GM19438 (cell line): ENCODE results near the gene BCORL1.

Experiments used
- ATAC-seq: cut with Tn5 transposase; IDR thresholded peaks from one replicate; pipeline ENCODE4 v1.9.1; 2021; ENCODE audit warnings: low read depth; ENCODE audit not compliant: unreplicated experiment

The BCORL1 gene

DNA sequence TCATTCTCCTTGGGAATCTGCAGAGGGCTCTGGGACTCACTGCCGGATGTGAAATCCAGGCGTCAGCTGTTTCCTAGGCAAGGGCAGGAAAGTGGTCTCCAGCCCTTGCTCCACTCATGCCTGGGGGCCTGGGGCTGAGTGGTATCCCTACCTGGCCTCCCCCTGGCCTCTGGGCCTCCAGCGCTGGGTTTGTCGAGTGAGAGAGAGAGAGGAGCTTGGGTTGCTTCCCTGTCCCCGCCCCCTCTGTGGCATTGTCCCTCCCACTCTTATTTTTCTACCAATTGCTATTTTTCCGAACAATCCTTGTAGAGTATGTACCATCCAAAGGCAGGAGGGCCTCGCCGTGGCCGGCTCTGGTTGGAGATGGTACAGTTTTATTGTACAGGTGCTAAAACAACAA, 74.8 kb downstream of the BCORL1 start:
- no peak for ATAC-seq

DNA sequence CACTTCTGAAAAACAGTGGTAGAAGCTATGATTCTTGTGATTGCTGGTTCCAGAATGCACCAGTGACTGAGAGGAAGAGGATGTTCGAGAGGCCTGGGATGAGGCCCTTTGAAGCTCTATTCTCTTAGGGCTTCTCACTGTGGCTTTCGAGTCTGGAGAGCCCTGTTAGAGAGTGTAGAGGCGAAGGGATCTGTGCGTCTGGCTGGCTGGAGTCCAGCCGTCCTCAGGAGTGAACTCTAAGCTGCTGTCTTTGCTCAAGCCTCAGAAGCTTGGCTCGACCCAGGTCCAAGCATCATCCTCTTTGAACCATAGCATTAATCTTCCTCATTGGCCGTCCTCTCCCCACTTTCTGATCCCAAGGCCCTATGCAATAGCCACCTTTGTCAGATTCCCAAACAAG, 76.2 kb downstream of the BCORL1 start:
- no peak for ATAC-seq

DNA sequence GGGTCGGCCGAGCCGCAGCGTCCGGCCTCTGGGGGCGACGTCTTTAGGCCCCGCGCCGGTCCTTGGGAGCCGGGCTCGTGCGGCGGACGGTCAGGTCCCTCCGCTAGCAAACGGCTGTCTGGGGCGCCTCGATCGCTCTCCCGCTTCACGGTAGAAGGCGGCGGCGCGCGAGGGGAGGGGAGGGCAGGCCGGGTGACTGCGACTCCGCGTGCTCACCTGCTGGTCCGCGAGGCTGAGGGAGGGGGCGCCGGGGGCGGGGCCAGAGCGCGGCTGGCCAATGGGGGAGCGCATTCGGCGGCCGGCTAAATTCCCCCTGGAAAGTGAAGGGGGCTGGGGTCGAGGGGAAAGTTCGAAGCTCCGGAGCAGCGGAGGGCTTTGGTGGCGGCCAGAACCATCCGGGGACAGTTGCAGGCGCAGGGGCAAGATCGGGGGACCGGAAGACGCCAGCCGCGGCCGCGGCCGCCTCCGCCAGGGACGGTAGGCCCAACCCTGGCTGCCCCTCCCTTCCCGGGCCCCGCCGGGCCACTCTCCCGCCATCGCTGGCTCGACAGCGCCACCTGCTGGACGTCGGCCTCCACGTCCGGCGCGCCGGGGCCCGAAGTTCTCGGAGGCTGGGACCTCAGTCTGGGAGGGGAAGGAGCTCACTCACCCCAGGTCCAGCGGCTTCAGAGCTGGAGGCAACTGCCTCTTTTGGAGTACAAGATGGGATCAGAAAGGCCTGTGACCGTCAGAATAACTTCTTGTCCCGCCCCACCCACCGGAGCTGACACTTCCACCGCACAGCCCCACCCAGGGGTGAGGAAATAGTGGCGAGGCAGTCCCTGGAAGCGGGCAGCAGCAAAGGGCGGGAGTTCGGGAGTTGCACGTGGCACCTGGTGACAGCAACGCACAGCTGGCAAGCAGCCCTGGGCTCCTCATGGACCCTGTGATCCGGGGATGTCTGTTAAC, 78.0 kb downstream of the BCORL1 start:
- peak; percentile 91 for ATAC-seq

DNA sequence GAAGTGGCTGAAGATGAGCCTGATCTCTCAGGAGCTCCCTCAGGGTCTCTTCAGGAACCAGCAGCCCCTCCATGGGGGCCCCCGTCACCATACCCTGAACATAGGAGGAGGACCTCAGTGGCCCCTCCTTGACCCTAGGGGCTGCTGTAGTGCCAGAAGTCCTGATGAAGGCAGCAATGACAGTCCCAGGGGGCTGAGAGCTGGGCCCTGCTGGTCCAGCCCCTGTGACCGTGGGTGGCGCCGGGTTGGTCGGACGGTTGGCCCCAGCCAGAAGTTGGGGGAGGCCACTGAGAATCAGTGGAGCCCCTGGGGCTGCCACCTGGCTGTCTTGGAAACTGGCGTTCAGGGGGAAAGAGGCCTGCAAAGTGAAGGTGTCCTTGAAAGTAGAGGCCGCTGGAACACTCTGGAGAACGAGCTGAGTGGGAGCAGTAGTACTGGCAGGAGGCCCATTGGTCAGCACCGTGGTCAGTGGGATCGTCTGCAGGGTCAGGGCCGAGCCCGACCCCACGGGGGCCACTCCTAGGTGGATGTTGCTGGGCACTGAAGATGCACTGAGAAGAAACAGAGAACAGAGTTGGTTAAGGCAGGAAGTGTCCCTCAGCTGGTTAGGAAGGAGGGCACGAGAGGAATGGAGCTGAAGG, 84.7 kb downstream of the BCORL1 start:
- ATAC-seq: no peak

DNA sequence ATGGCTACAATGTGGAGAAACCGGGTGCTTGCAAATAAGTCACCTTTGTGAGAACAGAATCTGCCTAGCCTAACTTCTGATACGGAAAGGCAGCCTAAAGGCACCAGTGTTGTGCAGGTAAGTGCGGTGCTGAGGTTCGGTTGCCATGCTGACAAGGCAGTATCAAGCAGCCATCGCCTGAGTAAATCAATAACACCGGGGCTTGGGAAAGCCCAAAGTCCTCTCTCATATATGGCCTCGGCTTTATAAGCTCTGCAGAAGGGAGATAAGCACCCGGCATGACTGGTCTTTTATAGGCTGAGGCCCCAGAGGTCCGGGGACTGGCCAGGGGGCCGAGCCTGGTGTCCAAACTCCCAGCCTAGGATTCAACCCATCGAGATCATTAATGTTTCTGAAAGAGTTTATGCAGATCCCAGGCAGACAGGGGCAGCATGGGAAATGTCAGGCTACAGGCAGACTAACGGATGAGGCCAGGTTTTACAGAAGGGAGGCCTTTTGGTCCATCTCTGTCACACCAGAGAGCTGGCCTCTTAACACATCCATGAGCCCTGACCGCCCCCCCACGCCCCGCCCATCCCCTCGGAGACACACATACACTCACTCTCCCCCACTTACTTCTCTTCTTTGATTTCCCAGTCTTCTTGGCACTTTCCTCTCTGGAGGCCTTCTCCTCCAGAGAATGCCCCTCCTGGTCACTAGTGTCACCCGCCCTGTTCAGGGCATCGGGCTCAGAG, 89.3 kb downstream of the BCORL1 start:
- no peak for ATAC-seq

GRCh38 chrX:130072345-130072740, 89.9 kb downstream of the BCORL1 start:
- no peak for ATAC-seq

DNA sequence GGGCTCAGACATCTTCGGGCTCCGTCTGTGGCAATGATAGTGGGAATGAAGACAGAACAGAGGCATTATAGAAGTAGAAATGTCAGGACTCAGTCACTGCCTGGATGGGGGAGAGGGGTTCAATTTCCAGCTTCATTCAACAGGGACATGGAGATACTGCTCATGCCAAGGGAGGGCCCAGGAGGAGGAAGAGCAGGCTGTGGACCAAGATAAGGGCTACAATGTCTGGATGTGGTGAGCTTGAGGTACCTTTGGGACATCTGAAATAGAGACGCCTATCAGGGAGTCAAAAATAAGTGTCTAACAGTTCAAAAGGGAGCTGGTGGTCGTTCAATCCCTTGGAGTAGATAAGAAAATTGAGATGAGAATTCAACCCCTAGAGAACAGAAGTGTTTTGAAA, 93.3 kb downstream of the BCORL1 start:
- ATAC-seq: no peak

DNA sequence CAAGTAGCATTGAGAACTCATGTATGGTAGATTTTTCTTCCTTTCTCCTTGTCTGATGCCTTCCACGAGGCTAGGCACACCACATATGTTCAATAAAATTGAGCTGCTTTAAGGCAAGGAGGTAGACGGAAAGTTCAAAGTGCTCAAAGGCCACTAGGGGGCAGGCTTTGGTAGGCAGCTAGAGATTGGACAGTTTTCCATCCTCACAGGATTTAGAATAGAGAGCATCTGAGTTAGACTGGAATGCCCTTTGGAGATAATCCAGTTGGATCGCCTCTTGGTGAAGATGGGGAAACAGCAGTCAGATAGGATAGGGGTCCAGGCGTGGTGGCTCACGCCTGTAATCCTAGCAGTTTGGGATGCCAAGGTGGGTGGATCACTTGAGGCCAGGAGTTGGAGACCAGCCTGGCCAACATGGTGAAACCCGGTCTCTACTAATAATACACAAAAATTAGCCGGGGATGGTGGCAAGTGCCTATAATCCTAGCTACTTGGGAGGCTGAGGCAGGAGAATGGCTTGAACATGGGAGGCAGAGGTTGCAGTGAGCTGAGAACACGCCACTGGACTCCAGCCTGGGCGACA, 97.5 kb downstream of the BCORL1 start:
- ATAC-seq: no peak

GRCh38 chrX:130080791-130081367, 98.4 kb downstream of the BCORL1 start:
- no peak for ATAC-seq

DNA sequence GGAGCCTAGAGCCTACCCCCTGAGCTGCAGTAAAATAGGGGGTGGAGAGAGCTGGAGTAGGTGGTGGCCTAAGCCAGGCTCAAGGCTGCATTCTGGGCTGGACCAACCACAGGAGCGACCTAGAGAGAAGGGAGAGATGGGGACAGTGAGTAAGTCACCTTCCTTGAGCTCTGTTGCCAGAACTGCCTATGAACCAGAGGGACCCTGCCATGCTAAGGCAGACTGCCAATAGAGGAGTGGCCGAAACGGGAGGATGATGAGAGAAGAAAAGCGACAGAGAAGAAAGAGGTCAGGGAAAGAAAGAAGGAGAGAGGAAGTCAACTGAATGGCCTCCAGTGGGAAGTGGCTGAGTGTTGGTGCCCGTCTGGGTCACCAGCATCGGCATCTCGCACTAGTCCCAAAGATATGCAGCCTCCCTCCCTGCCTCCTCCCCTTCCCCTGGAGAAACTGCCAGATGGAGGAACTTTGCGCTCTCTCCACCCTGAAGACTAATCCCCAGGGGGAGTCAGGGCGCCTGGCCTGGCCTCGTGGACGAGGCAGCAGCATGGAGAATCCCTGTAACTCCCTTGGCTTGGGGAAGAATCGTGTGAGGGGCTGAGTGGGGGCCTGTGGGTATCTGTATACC, 99.1 kb downstream of the BCORL1 start:
- no peak for ATAC-seq

DNA sequence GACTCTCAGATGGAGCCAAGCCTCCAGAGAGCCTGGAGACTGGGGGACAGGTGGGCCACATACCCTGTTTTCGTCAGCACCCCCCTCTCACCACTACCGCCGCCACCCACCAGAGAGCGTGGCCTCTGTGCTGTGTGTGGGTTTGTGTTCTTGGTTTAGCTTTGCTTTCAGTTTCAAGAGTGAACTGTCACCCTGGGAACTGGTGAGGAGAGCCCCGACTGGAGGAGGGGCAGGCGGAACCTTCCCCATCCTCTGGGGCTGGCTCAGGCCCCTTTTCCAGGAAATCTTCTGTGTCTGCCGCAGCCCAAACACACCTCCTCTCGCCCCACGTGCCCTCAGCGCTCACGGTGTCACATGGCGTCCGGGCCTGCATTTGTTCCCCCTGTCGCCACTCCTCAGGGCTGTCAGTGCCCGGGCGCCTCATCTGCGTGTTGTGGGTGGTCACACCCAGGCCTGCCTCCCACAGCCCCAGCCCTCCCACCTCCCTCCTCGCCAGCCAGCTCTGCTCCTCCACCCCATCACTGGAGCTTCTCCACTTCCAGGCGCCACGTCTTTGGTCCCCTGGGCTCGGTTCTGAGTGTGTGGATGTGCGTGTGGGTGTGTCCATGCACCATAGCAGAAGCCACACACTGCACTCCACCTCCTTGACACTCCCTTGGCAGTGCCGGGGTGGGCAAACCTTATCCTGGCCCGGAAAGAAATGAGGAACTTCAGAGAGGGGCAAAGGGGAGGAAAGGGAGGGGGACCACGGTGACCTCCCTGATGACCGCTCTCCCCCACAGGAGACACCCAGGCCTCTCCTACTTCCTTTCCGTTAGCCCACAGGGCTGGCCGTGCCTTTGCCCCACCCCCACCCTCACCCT, 100.0 kb downstream of the BCORL1 start:
- peak; percentile 42 for ATAC-seq

DNA sequence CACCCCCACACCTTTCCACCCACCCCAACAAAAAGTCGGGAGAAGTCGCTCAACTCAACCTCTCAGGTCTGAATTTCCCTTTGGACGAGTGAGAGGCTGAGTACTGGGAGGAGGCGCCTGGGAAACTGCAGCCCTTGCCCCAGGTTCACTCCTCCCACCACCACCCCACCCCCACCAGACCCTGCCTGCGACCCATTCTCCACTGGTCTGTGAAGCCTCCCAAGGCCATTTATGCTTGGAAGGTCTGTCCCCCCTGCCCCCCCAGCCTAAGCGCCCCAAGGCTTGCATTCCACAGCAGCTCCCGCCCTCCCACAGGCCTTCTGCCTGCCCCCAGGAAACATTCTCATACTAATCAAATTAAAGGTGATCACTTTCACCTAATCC, 100.7 kb downstream of the BCORL1 start:
- ATAC-seq: no peak

- ATAC-seq: no peak
Observed at GRCh38 chrX:130083656-130084382, 101.4 kb downstream of the BCORL1 start.

DNA sequence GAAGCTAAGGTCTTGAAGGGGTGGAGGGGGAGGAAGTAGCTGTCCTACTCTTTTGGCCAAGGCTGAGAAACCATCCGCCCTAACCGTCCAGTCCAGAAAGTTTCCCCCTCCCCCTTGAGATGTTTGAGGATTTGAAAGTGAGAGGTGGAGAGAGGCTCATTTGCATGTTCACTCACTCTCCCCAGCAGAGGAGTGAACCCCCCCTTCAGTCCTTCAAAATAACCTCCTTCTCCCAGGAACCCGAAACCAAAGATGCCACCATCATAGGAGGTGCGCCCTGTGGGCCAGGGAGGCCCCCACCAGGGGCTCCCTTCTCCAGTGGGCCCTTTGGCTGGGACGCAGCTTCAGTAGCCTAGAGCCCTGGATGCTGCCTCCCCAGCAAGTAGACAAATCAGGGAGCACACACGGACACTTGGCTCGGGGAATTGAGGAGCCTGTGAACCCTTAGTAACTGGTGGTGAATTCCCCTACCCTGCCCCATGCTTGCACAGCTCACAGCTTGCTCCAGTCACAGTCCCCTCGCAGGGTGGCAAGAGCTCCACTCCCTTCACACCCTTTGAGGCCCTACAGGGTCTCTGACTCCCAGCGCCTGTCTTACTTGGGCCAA, 102.3 kb downstream of the BCORL1 start:
- ATAC-seq: peak; percentile 29

DNA sequence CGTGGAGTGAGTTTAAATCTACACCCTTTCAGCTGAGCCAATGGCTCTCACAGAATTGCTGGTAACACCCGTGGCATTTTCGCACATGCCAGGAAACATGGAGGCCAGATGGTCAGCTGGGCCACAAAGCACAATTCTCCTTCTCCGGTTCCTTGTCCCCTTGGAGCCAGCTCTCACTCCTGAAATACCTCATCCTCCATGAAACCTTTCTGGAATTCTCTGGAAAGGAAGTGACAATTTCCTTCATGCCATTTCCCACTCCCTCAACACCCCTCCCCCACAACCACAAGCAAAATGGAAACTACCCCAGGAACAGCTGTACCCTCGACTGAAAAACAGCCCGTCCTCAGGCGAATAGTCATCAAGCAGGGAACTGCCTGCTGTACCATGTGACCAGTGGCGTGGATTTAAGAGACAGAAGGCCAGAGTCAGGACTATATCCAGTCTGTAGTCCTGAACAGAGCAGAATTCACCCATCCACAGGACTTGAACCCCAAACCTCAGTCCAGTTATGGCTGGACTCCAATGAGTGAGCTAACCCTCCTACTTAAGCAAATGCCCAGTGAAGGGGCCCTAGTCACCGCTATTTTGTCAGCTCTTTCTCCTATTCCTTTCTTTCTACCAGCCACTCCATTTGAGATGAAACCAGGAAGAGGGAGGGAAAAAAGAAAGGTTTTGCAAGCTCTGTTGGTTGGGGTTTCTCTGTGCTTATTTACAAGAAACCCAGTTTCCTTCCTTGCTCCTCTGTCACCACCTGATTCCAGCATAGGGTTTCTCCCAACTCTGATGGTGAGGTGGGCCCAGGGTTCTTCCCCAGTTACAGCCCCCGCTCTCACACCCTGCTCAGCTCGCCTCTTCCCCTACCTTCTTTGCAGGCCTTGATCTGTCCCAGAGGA, 103.4 kb downstream of the BCORL1 start:
- ATAC-seq: no peak

DNA sequence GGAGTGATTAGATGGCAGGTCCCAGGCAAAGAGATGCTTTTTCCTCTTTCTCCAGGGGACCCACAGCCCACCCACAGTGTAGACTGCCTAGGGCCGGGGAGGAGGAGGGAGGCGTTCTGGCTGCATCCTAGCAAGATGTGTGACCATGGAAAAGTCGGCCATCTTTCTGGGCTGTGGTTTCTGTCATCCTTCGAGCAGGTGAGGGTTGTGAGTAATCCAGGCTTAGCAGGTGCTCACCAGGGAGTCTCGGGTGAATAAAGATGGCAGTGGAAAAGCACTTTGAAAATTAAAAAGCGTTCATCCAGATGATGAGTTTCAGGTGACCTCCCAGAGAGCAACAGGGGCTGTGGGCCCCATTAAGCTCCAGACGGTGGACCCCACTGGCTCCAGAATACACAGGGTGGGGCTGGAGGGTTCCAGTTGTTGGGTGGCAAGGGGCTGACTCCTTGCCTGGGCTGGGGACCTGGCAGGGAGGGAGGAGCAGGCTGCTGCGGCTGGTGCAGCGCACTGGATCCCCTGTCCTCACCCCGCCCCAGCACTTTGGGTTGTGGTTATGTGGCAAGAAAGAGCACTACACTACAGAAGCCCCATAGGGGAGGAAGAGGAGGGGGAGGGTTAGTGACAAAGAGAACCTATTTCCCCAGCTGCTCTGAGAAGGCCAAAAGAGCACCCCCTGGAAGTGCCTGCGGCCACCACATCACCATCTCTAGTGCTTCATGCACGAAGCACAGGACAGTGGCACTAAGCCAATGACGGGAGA, 104.2 kb downstream of the BCORL1 start:
- ATAC-seq: peak; percentile 38
